M059J (cell line): ENCODE measurements around the gene CYLC1. TPM values are rescaled to one million over a fixed set of nuclear protein-coding genes. Genes with fewer than 3 reads are reported as not detected.

Experiments used
- DNase-seq: peaks from one replicate; pipeline ENCODE4 v3.0.0-alpha.2; 2012; ENCODE audit warnings: low read depth
- total RNA-seq: library from RNA; depleted of rRNA; stranded (reverse); fragments of >200 nt; shearing (Covaris generic); gene quantifications from 2 replicates; pipeline ENCODE4 v1.2.3, GENCODE V29; 2014; rRNA removed

CYLC1 gene
- not detected in 2 replicates for total RNA-seq

GRCh38 chrX:83860846-83861245, at the start of gene CYLC1:
CYLC1 (plus strand) TSS chrX:83861146; CDS start chrX:83861183, 37 bp downstream.
- no peak for DNase-seq

GRCh38 chrX:83819304-83819703, 41.6 kb upstream of the CYLC1 start:
- no peak for DNase-seq

- DNase-seq, result no peak
Observed at GRCh38 chrX:83829874-83830273, 31.1 kb upstream of the CYLC1 start.

GRCh38 chrX:83845397-83845796, 15.5 kb upstream of the CYLC1 start:
- peak; percentile 4 for DNase-seq

GRCh38 chrX:83847339-83847738, 13.6 kb upstream of the CYLC1 start:
- no peak for DNase-seq

GRCh38 chrX:83888585-83888984, 27.6 kb downstream of the CYLC1 start:
- no peak for DNase-seq

GRCh38 chrX:83892433-83892832, 31.5 kb downstream of the CYLC1 start:
- no peak for DNase-seq

GRCh38 chrX:83906921-83907320, 46.0 kb downstream of the CYLC1 start:
- DNase-seq, result no peak

- peak; percentile 0 for DNase-seq
Observed at GRCh38 chrX:83916525-83916924, 55.6 kb downstream of the CYLC1 start.

- no peak for DNase-seq
Observed at GRCh38 chrX:83934220-83934619, 73.3 kb downstream of the CYLC1 start.
